Cardiac muscle cell (in vitro differentiated cells and primary cell): ENCODE data around the gene CAMKK1. TPM values are rescaled to one million over a fixed set of nuclear protein-coding genes. Genes with fewer than 3 reads are reported as not detected.

Experiments
- DNase-seq, 2 donors: peaks; one replicate each; pipeline versions ENCODE4 v3.0.0 to v3.0.0-alpha.2; 2010 to 2017; ENCODE audit warnings: low read depth in 1 of 2, low spot score in 1 of 2
- H3K27ac ChIP-seq: fragments of 200-600 bp; sonication (generic); 2 replicates; pipeline ENCODE4 v1.5.1; 2016
- H3K27me3 ChIP-seq: fragments of 200-600 bp; sonication (generic); 2 replicates; pipeline ENCODE4 v1.6.0; 2016; ENCODE audit warnings: control low read depth
- H3K36me3 ChIP-seq: fragments of 200-600 bp; sonication (generic); 2 replicates; pipeline ENCODE4 v1.5.1; 2016; ENCODE audit warnings: control low read depth
- H3K4me1 ChIP-seq: fragments of 200-600 bp; sonication (generic); 2 replicates; pipeline ENCODE4 v1.8.1; 2017; ENCODE audit warnings: low read depth, mild to moderate bottlenecking, mixed run types
- H3K4me3 ChIP-seq: fragments of 200-600 bp; sonication (generic); 2 replicates; pipeline ENCODE4 v1.5.1; 2016; ENCODE audit warnings: mild to moderate bottlenecking
- H3K9me3 ChIP-seq: fragments of 200-600 bp; sonication (generic); 2 replicates; pipeline ENCODE4 v1.5.1; 2017; ENCODE audit warnings: low read depth, mild to moderate bottlenecking, control low read depth
- CTCF ChIP-seq: IDR thresholded peaks from 2 replicates; pipeline ENCODE4 v1.5.1; 2012; ENCODE audit warnings: low read depth, mild to moderate bottlenecking, low read length
- polyA plus RNA-seq: library from polyadenylated mRNA; unstranded; fragments of >200 nt; fragmentation: Nextera tagmentation; extraction: Ambion mirVana; gene quantifications from 2 replicates; pipeline ENCODE4 v1.2.1, GENCODE V29; 2016
- total RNA-seq: library from RNA; depleted of rRNA; stranded (reverse); fragments of >200 nt; gene quantifications from 2 replicates; pipeline ENCODE4 v1.2.3, GENCODE V29; 2016

Gene CAMKK1
- total and polyA plus RNA-seq, 2 experiments from 2014 or later = 7.7 to 12.4 TPM

GRCh38 chr17:3886776-3887175 is 6.1 kb downstream of the CAMKK1 start:
- Histone ChIP-seq H3K4me3 (no peak overlapping the region), H3K27ac (no peak overlapping the region), H3K4me1 (peaks cover 4% of the 10 kb centered on the region), H3K9me3 (no peaks in the 10 kb centered on the region), H3K36me3 (no peaks in the 10 kb centered on the region), H3K27me3 (peaks cover 5% of the 10 kb centered on the region)
- TF ChIP-seq CTCF = no peak
- no peak for DNase-seq

- no peaks in the 10 kb centered on the region for H3K4me1 ChIP-seq
- H3K9me3 ChIP-seq = no peaks in the 10 kb centered on the region
- no peak overlapping the region for H3K27ac ChIP-seq
- H3K27me3 ChIP-seq = no peaks in the 10 kb centered on the region
- H3K36me3 ChIP-seq = no peaks in the 10 kb centered on the region
- DNase-seq = peak in 1 of 2 donors; percentile 62
- TF ChIP-seq CTCF = no peak
- H3K4me3 ChIP-seq = no peak overlapping the region
Observed at GRCh38 chr17:3885970-3886369, 6.9 kb downstream of the CAMKK1 start.

GRCh38 chr17:3885271-3885670 is 7.6 kb downstream of the CAMKK1 start:
- no peaks in the 10 kb centered on the region for H3K27me3 ChIP-seq
- H3K4me3 ChIP-seq = no peak overlapping the region
- H3K9me3 ChIP-seq = no peaks in the 10 kb centered on the region
- no peaks in the 10 kb centered on the region for H3K4me1 ChIP-seq
- H3K36me3 ChIP-seq = no peaks in the 10 kb centered on the region
- peak in 1 of 2 donors; percentile 51 for DNase-seq
- H3K27ac ChIP-seq = no peak overlapping the region
- TF ChIP-seq CTCF = no peak

- TF ChIP-seq CTCF = no peak
- Histone ChIP-seq H3K27ac (no peak overlapping the region), H3K36me3 (no peaks in the 10 kb centered on the region), H3K4me1 (no peaks in the 10 kb centered on the region), H3K4me3 (no peak overlapping the region), H3K27me3 (no peaks in the 10 kb centered on the region), H3K9me3 (no peaks in the 10 kb centered on the region)
- no peak for DNase-seq
Observed at GRCh38 chr17:3884188-3884587, 8.7 kb downstream of the CAMKK1 start.

- H3K36me3 ChIP-seq = no peaks in the 10 kb centered on the region
- no peak for DNase-seq
- no peak overlapping the region for H3K4me3 ChIP-seq
- no peaks in the 10 kb centered on the region for H3K9me3 ChIP-seq
- TF ChIP-seq CTCF = no peak
- no peaks in the 10 kb centered on the region for H3K27me3 ChIP-seq
- no peak overlapping the region for H3K27ac ChIP-seq
- H3K4me1 ChIP-seq = no peaks in the 10 kb centered on the region
Observed at GRCh38 chr17:3882276-3882675, 10.6 kb downstream of the CAMKK1 start.

GRCh38 chr17:3880983-3881382 is 11.9 kb downstream of the CAMKK1 start:
- TF ChIP-seq CTCF = no peak
- Histone ChIP-seq H3K4me3 (no peak overlapping the region), H3K9me3 (no peaks in the 10 kb centered on the region), H3K36me3 (no peaks in the 10 kb centered on the region), H3K27ac (no peak overlapping the region), H3K4me1 (no peaks in the 10 kb centered on the region), H3K27me3 (no peaks in the 10 kb centered on the region)
- DNase-seq = no peak
